IMR-90 (cell line): ENCODE results near the gene DRD2. TPM values are rescaled to one million over a fixed set of nuclear protein-coding genes. Genes with fewer than 3 reads are reported as not detected.

ENCODE experiments used
- ATAC-seq: fragments of 200-7000 bp; cut with Tn5 transposase; 2 replicates; pipeline ENCODE4 v1.9.1; 2020; ENCODE audit warnings: low read depth, mild to moderate bottlenecking, moderate library complexity
- BruUV-seq: library from RNA; stranded (reverse); fragments of 400-500 nt; replicated peaks from 2 replicates; lab custom pipeline; 2021; lab: Mats Ljungman, UMichigan
- CTCF ChIA-PET: fragments of 300-600 bp; formaldehyde crosslinking; extraction: SDS; loops from one replicate; lab custom pipeline; 2021; ENCODE audit warnings: antibody characterized with exemption; lab: Yijun Ruan, JAX
- POLR2A ChIA-PET: fragments of 300-600 bp; sonication (Branson Sonifier 250); formaldehyde crosslinking; loops from one replicate; lab custom pipeline; 2022; ENCODE audit warnings: antibody characterized with exemption; ENCODE audit not compliant: unreplicated experiment; lab: Charles Lee
- DNase-seq: peaks from one replicate; pipeline ENCODE4 v3.0.0; 2013
- H2AFZ ChIP-seq: replicated peaks from 2 replicates; pipeline ENCODE3; 2013; ENCODE audit warnings: low read length, mild to moderate bottlenecking; ENCODE audit not compliant: poor library complexity
- H2AK5ac ChIP-seq: 2 replicates; pipeline ENCODE4 v1.6.1; 2013; ENCODE audit warnings: low read depth, low read length, inconsistent platforms
- H2AK9ac ChIP-seq: replicated peaks from 2 replicates; pipeline ENCODE3; 2013; ENCODE audit warnings: mild to moderate bottlenecking, low read depth, low read length, moderate library complexity; ENCODE audit not compliant: poor library complexity
- H2BK120ac ChIP-seq: 2 replicates; pipeline ENCODE4 v1.6.1; 2013; ENCODE audit warnings: low read depth, low read length, inconsistent platforms
- H2BK15ac ChIP-seq: 3 replicates; pipeline ENCODE4 v1.6.1; 2013; ENCODE audit warnings: low read depth, low read length, inconsistent platforms
- H2BK20ac ChIP-seq: 2 replicates; pipeline ENCODE4 v1.6.1; 2013; ENCODE audit warnings: low read depth, mild to moderate bottlenecking, inconsistent platforms, low read length, moderate library complexity
- H2BK5ac ChIP-seq: 2 replicates; pipeline ENCODE4 v1.6.1; 2013; ENCODE audit warnings: mild to moderate bottlenecking, low read depth, low read length, inconsistent platforms; ENCODE audit not compliant: poor library complexity, severe bottlenecking
- H3K14ac ChIP-seq: replicated peaks from 2 replicates; pipeline ENCODE4 v1.6.1; 2013; ENCODE audit warnings: low read depth, low read length, inconsistent platforms
- H3K18ac ChIP-seq: 2 replicates; pipeline ENCODE4 v1.6.1; 2013; ENCODE audit warnings: low read depth, low read length, control low read depth
- H3K23ac ChIP-seq: 2 replicates; pipeline ENCODE4 v1.6.1; 2013; ENCODE audit warnings: low read depth, low read length, inconsistent platforms
- H3K27ac ChIP-seq: 2 replicates; pipeline ENCODE4 v1.5.1; 2013; ENCODE audit warnings: mild to moderate bottlenecking, control low read depth, low read length; ENCODE audit not compliant: insufficient read depth
- H3K27me3 ChIP-seq: 2 replicates; pipeline ENCODE4 v1.6.1; 2013; ENCODE audit warnings: low read length; ENCODE audit not compliant: control insufficient read depth, insufficient read depth
- H3K36me3 ChIP-seq: 2 replicates; pipeline ENCODE4 v1.6.1; 2013; ENCODE audit warnings: low read length, mixed read lengths; ENCODE audit not compliant: control insufficient read depth, insufficient read depth
- H3K4ac ChIP-seq: 2 replicates; pipeline ENCODE4 v1.6.1; 2013; ENCODE audit warnings: low read depth, low read length, inconsistent platforms
- H3K4me1 ChIP-seq: 2 replicates; pipeline ENCODE4 v1.6.1; 2013; ENCODE audit warnings: low read length, mixed read lengths; ENCODE audit not compliant: control insufficient read depth, insufficient read depth
- H3K4me2 ChIP-seq: 2 replicates; pipeline ENCODE4 v1.6.1; 2013; ENCODE audit warnings: low read depth, mild to moderate bottlenecking, control low read depth, low read length, moderate library complexity
- H3K4me3 ChIP-seq: 2 replicates; pipeline ENCODE4 v1.5.1; 2013; ENCODE audit warnings: low read depth, mild to moderate bottlenecking, control low read depth, low read length, moderate library complexity; ENCODE audit not compliant: insufficient read depth
- H3K56ac ChIP-seq: 2 replicates; pipeline ENCODE4 v1.6.1; 2013; ENCODE audit warnings: low read length, inconsistent platforms; ENCODE audit not compliant: insufficient read depth; ENCODE audit errors: extremely low read depth
- H3K79me1 ChIP-seq, 2 experiments: 2 replicates each; pipeline ENCODE4 v1.6.1; 2013; ENCODE audit warnings: low read length in 2 of 2, inconsistent platforms in 1 of 2, low read depth in 1 of 2
- H3K9ac ChIP-seq: 2 replicates; pipeline ENCODE4 v1.6.1; 2013; ENCODE audit warnings: low read depth, low read length, control low read depth
- H3K9me1 ChIP-seq: 2 replicates; pipeline ENCODE4 v1.6.1; 2013; ENCODE audit warnings: low read length, inconsistent platforms; ENCODE audit not compliant: insufficient read depth
- H3K9me3 ChIP-seq: 2 replicates; pipeline ENCODE4 v1.6.1; 2013; ENCODE audit warnings: low read length; ENCODE audit not compliant: control insufficient read depth, insufficient read depth
- H4K20me1 ChIP-seq: 2 replicates; pipeline ENCODE4 v1.6.1; 2013; ENCODE audit warnings: low read length, inconsistent platforms; ENCODE audit not compliant: insufficient read depth
- H4K5ac ChIP-seq: 2 replicates; pipeline ENCODE4 v1.6.1; 2013; ENCODE audit warnings: mild to moderate bottlenecking, low read depth, low read length, control low read depth
- H4K8ac ChIP-seq, 2 experiments: 2 replicates each; pipeline ENCODE4 v1.6.1; 2013; ENCODE audit warnings: low read depth in 2 of 2, low read length in 2 of 2, control low read depth in 1 of 2, inconsistent platforms in 1 of 2
- H4K91ac ChIP-seq: 2 replicates; pipeline ENCODE4 v1.6.1; 2013; ENCODE audit warnings: low read depth, low read length, inconsistent platforms; ENCODE audit not compliant: insufficient read depth
- BHLHE40 ChIP-seq: fragments of 150-350 bp; IDR thresholded peaks from 2 replicates; pipeline ENCODE4 v1.6.1; 2016; ENCODE audit warnings: mild to moderate bottlenecking, low read depth, low read length
- ELK1 ChIP-seq: fragments of 150-350 bp; IDR thresholded peaks from 2 replicates; pipeline ENCODE4 v1.6.1; 2016; ENCODE audit warnings: low read depth, mild to moderate bottlenecking, low read length, moderate library complexity, borderline replicate concordance
- POLR2A ChIP-seq: IDR thresholded peaks from 2 replicates; pipeline ENCODE4 v1.6.1; 2012; ENCODE audit warnings: mild to moderate bottlenecking, low read depth, low read length
- RAD21 ChIP-seq: IDR thresholded peaks from 2 replicates; pipeline ENCODE4 v1.6.1; 2012; ENCODE audit warnings: low read length, improper control_type of control experiment
- SMC3 ChIP-seq: fragments of 150-350 bp; IDR thresholded peaks from 2 replicates; pipeline ENCODE4 v1.6.1; 2016; ENCODE audit warnings: low read depth, mild to moderate bottlenecking, antibody characterized with exemption, low read length, moderate library complexity
- WGBS, 2 experiments: methylation state at CpG; one replicate each; pipeline versions ENCODE4 v1.1.5 to v1.1.7; 2013; ENCODE audit warnings: missing lambda C conversion rate in 2 of 2; ENCODE audit not compliant: insufficient read length in 1 of 2; ENCODE audit errors: extremely low coverage in 2 of 2; 5-methylcytosine and 5-hydroxymethylcytosine counted together
- dilution Hi-C: fragments of 300-500 bp; cut with HindIII; formaldehyde crosslinking; loops from one replicate; pipeline ENCODE4 v1.14.3; 2018; ENCODE audit warnings: low sequenced_read_pairs; ENCODE audit not compliant: unreplicated experiment
- in situ Hi-C: fragments of 300-500 bp; cut with MboI; formaldehyde crosslinking; loops from 3 replicates; pipeline ENCODE4 v1.14.3; 2019; ENCODE audit warnings: low sequenced_read_pairs, inconsistent platforms, mixed read lengths
- intact Hi-C: fragments of 100-400 bp; cut with micrococcal nuclease; formaldehyde crosslinking; loops from 2 replicates; pipeline ENCODE4 v1.10.0; 2022
- polyA plus RNA-seq, 3 experiments: library from polyadenylated mRNA; depleted of rRNA; stranded (reverse); fragments of >200 nt; gene quantifications; 2 replicates each; pipeline ENCODE4 v1.2.3, GENCODE V29; 2012; ENCODE audit warnings: low replicate concordance in 1 of 3
- total RNA-seq: library from RNA; depleted of rRNA; stranded (reverse); fragments of >200 nt; gene quantifications from 2 replicates; pipeline ENCODE4 v1.2.3, GENCODE V29; 2012

Gene DRD2
- total and polyA plus RNA-seq, 2 of the 4 experiments (the other 2 are of a cell fraction), result not detected

- H3K4ac ChIP-seq, result no peak overlapping the region
- H2AK9ac ChIP-seq, result no peak overlapping the region
- no peaks in the 10 kb centered on the region for H3K9me1 ChIP-seq
- dilution Hi-C loops, result no loop called here
- no peak overlapping the region for H2BK5ac ChIP-seq
- H3K23ac ChIP-seq, result no peak overlapping the region
- H4K20me1 ChIP-seq, result no peaks in the 10 kb centered on the region
- no peaks in the 10 kb centered on the region for H3K4me1 ChIP-seq
- DNase-seq (no peak), ATAC-seq (no peak)
- peaks cover 14% of the 10 kb centered on the region for H3K27me3 ChIP-seq
- ChIA-PET CTCF (no interaction called here), POLR2A (no interaction called here)
- H3K27ac ChIP-seq, result no peak overlapping the region
- no peak overlapping the region for H4K91ac ChIP-seq
- H3K79me1 ChIP-seq, result no peaks in the 10 kb centered on the region
- H3K18ac ChIP-seq, result no peak overlapping the region
- no peak overlapping the region for H2AFZ ChIP-seq
- H2AK5ac ChIP-seq, result no peak overlapping the region
- no peak overlapping the region for H3K14ac ChIP-seq
- no peak overlapping the region for H4K8ac ChIP-seq
- H3K36me3 ChIP-seq, result no peaks in the 10 kb centered on the region
- no peak overlapping the region for H3K4me3 ChIP-seq
- H2BK15ac ChIP-seq, result no peak overlapping the region
- no peak overlapping the region for H2BK20ac ChIP-seq
- intact Hi-C loops, result no loop called here
- BruUV-seq, result no TSS peak
- no peaks in the 10 kb centered on the region for H3K9me3 ChIP-seq
- H2BK120ac ChIP-seq, result no peak overlapping the region
- H3K56ac ChIP-seq, result no peak overlapping the region
- WGBS, 2 experiments, result 80% methylated on average over 7 of the region's 24 CpGs; no CpG with 5 or more reads in 1 of the 2 experiments
- H3K4me2 ChIP-seq, result no peak overlapping the region
- TF ChIP-seq SMC3 (no peak), BHLHE40 (no peak), POLR2A (no peak), ELK1 (no peak), RAD21 (no peak)
- in situ Hi-C loops, result no loop called here
- H3K9ac ChIP-seq, result no peak overlapping the region
- no peak overlapping the region for H4K5ac ChIP-seq
Measured at GRCh38 chr11:113398669-113399430, 76.3 kb downstream of the DRD2 start.
